OCI-LY1 (cell line): ENCODE measurements around the gene SOX5.

Source experiments
- EZH2 ChIP-seq: fragments of 200-600 bp; sonication (generic), shearing (Covaris generic); IDR thresholded peaks from 2 replicates; pipeline ENCODE4 v1.8.0; 2017; ENCODE audit warnings: borderline replicate concordance, mixed run types, mild to moderate bottlenecking, antibody characterized with exemption, low read length, moderate library complexity, mixed read lengths
- TF ChIP-seq, protein P1 (sequence below): fragments of 200-600 bp; sonication (generic), shearing (Covaris generic); IDR thresholded peaks from 2 replicates; pipeline ENCODE4 v1.5.1; 2017; ENCODE audit warnings: mild to moderate bottlenecking, antibody characterized with exemption, low read length, moderate library complexity, mixed read lengths

DNA sequence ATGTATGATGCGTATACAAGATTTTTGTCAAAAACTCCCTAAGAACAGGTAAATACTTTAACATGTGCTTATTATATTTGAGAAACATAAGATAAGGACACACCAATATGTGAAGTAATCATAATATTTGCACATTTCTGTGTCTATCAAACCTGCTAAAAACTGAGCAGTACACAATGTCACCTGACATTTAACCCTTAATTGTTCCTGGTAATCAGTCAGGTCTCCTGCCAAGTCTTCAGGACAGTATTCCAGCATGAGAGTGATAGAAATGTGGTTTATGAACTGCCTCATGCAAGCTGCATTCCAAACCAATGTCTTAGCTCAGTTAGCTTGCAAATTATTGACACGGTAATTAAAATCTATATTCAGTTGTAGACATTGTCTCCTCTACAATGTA, 4.2 kb downstream of the SOX5 start:
- TF ChIP-seq, protein P1, sequence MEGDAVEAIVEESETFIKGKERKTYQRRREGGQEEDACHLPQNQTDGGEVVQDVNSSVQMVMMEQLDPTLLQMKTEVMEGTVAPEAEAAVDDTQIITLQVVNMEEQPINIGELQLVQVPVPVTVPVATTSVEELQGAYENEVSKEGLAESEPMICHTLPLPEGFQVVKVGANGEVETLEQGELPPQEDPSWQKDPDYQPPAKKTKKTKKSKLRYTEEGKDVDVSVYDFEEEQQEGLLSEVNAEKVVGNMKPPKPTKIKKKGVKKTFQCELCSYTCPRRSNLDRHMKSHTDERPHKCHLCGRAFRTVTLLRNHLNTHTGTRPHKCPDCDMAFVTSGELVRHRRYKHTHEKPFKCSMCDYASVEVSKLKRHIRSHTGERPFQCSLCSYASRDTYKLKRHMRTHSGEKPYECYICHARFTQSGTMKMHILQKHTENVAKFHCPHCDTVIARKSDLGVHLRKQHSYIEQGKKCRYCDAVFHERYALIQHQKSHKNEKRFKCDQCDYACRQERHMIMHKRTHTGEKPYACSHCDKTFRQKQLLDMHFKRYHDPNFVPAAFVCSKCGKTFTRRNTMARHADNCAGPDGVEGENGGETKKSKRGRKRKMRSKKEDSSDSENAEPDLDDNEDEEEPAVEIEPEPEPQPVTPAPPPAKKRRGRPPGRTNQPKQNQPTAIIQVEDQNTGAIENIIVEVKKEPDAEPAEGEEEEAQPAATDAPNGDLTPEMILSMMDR = no peak
- TF ChIP-seq EZH2 = no peak
